Peyer's patch (tissue), 4 donors: ENCODE measurements around the gene STARD10. TPM values are rescaled to one million over a fixed set of nuclear protein-coding genes. Genes with fewer than 3 reads are reported as not detected.
A peak's percentile ranks its signal among the peaks of the same experiment; 100 is the strongest.
"Not testable (repeated sequence)": the region's sequence is repeated elsewhere in the genome, so short reads cannot be mapped to it uniquely, and the experiment has no call there.

ENCODE experiments used
- DNase-seq, 3 donors: peaks; one replicate each; pipeline ENCODE4 v3.0.0-alpha.2; 2017 to 2019
- H3K27ac ChIP-seq, 4 donors: fragments of 200-600 bp; sonication (generic); one replicate each; pipeline ENCODE4 v1.5.1; 2016 to 2019
- H3K27me3 ChIP-seq, 2 donors: fragments of 200-600 bp; sonication (generic); one replicate each; pipeline ENCODE4 v1.5.1; 2019
- H3K36me3 ChIP-seq, 3 donors: fragments of 200-600 bp; sonication (generic); one replicate each; pipeline ENCODE4 v1.5.1; 2016 to 2019
- H3K4me1 ChIP-seq, 4 donors: fragments of 200-600 bp; sonication (generic); one replicate each; pipeline ENCODE4 v1.5.1; 2016 to 2019
- H3K4me3 ChIP-seq, 4 donors: fragments of 200-600 bp; sonication (generic); 1 replicate in 3 of 4; 2 replicates in 1 of 4; pipeline ENCODE4 v1.5.1; 2016 to 2019; ENCODE audit warnings: mild to moderate bottlenecking in 1 of 4
- H3K9me3 ChIP-seq, 4 donors: fragments of 200-600 bp; sonication (generic); one replicate each; pipeline ENCODE4 v1.5.1; 2016 to 2019; ENCODE audit warnings: mild to moderate bottlenecking in 1 of 4
- POLR2A ChIP-seq, 2 donors: fragments of 450-650 bp; IDR thresholded peaks; one replicate each; pipeline ENCODE4 v1.5.1; 2017; ENCODE audit warnings: antibody characterized with exemption in 2 of 2, mild to moderate bottlenecking in 2 of 2, moderate library complexity in 2 of 2
- total RNA-seq, 4 donors: library from RNA; depleted of rRNA; stranded (reverse); fragments of >200 nt; gene quantifications; one replicate each; pipeline ENCODE4 v1.1.0, GENCODE V29; 2016
- TF ChIP-seq, protein P1 (sequence below), 6 experiments: fragments of 450-650 bp in 4 of 6; fragments of 200-600 bp in 2 of 6; sonication (generic) in 1 of 6; IDR thresholded peaks; one replicate each; pipeline ENCODE4 v1.5.1; 2017 to 2019; ENCODE audit warnings: antibody characterized with exemption in 6 of 6, mild to moderate bottlenecking in 3 of 6, moderate library complexity in 1 of 6

The STARD10 gene
- total RNA-seq, 4 donors from 2014 or later: 118 to 187 (median 168) TPM

GRCh38 chr11:72799441-72799840 is 5.6 kb upstream of the STARD10 start:
- no peaks in the 10 kb centered on the region for H3K9me3 ChIP-seq

GRCh38 chr11:72798361-72798760 is 4.5 kb upstream of the STARD10 start:
- TF ChIP-seq POLR2A (IDR thresholded peaks at IDR 0.05): no peak
- TF ChIP-seq, protein P1, sequence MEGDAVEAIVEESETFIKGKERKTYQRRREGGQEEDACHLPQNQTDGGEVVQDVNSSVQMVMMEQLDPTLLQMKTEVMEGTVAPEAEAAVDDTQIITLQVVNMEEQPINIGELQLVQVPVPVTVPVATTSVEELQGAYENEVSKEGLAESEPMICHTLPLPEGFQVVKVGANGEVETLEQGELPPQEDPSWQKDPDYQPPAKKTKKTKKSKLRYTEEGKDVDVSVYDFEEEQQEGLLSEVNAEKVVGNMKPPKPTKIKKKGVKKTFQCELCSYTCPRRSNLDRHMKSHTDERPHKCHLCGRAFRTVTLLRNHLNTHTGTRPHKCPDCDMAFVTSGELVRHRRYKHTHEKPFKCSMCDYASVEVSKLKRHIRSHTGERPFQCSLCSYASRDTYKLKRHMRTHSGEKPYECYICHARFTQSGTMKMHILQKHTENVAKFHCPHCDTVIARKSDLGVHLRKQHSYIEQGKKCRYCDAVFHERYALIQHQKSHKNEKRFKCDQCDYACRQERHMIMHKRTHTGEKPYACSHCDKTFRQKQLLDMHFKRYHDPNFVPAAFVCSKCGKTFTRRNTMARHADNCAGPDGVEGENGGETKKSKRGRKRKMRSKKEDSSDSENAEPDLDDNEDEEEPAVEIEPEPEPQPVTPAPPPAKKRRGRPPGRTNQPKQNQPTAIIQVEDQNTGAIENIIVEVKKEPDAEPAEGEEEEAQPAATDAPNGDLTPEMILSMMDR (IDR thresholded peaks at IDR 0.05): no peak
- H3K9me3 ChIP-seq: no peaks in the 10 kb centered on the region

More at GRCh38 chr11:72799441-72799840, 5.6 kb upstream of the STARD10 start:
- H3K36me3 ChIP-seq: no peaks in the 10 kb centered on the region
- H3K27ac ChIP-seq: no peak overlapping the region
- H3K27me3 ChIP-seq: no peaks in the 10 kb centered on the region
- no peak for DNase-seq
- peaks cover 0 to 2% (median 0%) of the 10 kb centered on the region in 4 donors for H3K4me1 ChIP-seq
- H3K4me3 ChIP-seq: no peak overlapping the region
- TF ChIP-seq, protein P1 (IDR thresholded peaks at IDR 0.05): no peak
- no peak for TF ChIP-seq POLR2A (IDR thresholded peaks at IDR 0.05)

DNA sequence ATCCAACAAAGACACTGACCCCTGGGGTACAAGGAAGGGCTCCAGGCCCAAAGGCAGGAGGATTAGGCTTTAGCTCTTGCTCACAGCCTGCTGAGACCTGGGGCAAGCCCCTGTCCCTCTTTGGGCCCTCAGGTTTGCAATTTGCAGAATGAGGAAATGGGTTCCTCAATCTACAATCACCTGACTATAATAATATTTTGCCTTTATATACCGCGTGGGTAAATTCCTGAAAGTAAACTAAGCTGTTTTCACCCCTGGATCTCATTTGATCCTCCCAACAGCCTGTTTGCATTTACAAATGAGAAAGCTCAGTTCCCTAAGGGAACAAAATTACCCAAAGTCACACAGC is 797 bp downstream of the STARD10 start:
- H3K36me3 ChIP-seq: no peaks in the 10 kb centered on the region

More at GRCh38 chr11:72798361-72798760, 4.5 kb upstream of the STARD10 start:
- no peak overlapping the region for H3K27ac ChIP-seq
- no peaks in the 10 kb centered on the region for H3K27me3 ChIP-seq
- peaks cover 0 to 7% (median under 1%) of the 10 kb centered on the region in 4 donors for H3K4me1 ChIP-seq
- no peaks in the 10 kb centered on the region for H3K36me3 ChIP-seq
- no peak for DNase-seq
- no peak overlapping the region for H3K4me3 ChIP-seq

DNA sequence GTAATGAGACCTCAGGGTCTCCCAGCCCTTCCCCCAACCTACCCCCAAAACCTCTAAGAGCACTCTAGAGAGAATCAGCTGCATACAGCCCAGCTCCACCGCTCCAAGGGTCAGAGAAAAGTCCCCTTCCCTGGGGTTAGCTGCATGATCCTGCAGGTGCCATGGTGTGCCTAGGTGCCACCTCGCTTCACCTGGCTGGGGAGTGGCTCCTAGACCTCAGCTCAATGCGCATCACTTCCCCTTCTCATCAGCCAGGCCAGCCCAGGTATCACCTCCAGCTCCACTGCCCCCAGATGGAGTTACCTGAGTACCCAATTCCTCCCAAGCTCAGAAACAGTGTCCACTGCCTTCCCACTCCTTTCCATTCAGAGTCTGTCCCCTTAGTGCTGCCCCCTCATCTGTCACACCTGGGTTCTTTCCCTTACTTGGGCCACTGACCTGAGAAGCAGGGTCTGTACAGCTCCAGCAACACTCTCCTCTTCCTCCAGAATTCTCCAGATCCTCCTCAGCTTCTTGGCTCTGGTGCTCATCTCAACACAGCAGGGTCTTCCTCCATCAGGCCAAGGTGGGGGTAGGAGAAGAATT is 1.3 kb downstream of the STARD10 start:
- H3K27ac ChIP-seq: peak overlapping the region in 2 of 4 donors; percentile 91 to 96
- TF ChIP-seq, protein P1 (IDR thresholded peaks at IDR 0.05): no peak
- TF ChIP-seq POLR2A (IDR thresholded peaks at IDR 0.05): no peak
- H3K36me3 ChIP-seq: no peaks in the 10 kb centered on the region
- peak in 1 of 3 donors; percentile 39 for DNase-seq
- no peaks in the 10 kb centered on the region for H3K9me3 ChIP-seq
- no peak overlapping the region for H3K4me3 ChIP-seq
- H3K27me3 ChIP-seq: no peaks in the 10 kb centered on the region
- H3K4me1 ChIP-seq: peaks cover 0 to 23% (median 15%) of the 10 kb centered on the region in 4 donors

More for the DNA sequence above, 797 bp downstream of the STARD10 start:
- H3K4me3 ChIP-seq: peak overlapping the region in 2 of 4 donors; percentile 57 to 66
- H3K4me1 ChIP-seq: peaks cover 0 to 18% (median 10%) of the 10 kb centered on the region in 4 donors
- H3K27me3 ChIP-seq: no peaks in the 10 kb centered on the region
- H3K27ac ChIP-seq: peak overlapping the region; percentile 77 to 96 (median 92)
- no peaks in the 10 kb centered on the region for H3K9me3 ChIP-seq
- no peak for DNase-seq
- TF ChIP-seq POLR2A (IDR thresholded peaks at IDR 0.05): no peak
- TF ChIP-seq, protein P1 (IDR thresholded peaks at IDR 0.05): no peak

DNA sequence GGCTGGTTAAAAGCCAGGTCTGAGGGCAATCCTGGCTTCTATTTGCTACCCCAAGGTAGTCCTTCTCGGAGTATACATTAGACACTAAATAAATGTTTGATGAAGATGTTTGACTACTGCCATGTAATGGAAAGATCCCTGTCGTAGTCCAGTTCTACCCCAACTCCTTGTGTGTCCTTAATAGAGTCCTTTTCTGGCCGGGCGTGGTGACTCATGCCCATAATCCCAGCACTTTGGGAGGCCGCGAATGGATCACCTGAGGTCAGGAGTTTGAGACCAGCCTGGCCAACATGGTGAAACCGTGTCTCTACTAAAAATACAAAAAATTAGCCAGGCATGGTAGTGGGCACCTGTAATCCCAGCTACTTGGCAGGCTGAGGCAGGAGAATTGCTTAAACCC is 2.6 kb downstream of the STARD10 start:
- not testable (repeated sequence) for H3K9me3 ChIP-seq, H3K36me3 ChIP-seq, H3K27me3 ChIP-seq, DNase-seq, H3K4me3 ChIP-seq, H3K27ac ChIP-seq
- H3K4me1 ChIP-seq: peaks cover 5 to 33% (median 22%) of the 10 kb centered on the region in 4 donors

- Histone ChIP-seq H3K4me3 (no peak overlapping the region), H3K9me3 (no peaks in the 10 kb centered on the region), H3K4me1 (peaks cover 5 to 42% (median 22%) of the 10 kb centered on the region in 4 donors), H3K27ac (peak overlapping the region in 1 of 4 donors; percentile 28), H3K27me3 (no peaks in the 10 kb centered on the region), H3K36me3 (no peaks in the 10 kb centered on the region)
- no peak for DNase-seq
- TF ChIP-seq, protein P1 (IDR thresholded peaks at IDR 0.05): no peak
- TF ChIP-seq POLR2A (IDR thresholded peaks at IDR 0.05): no peak
These were observed 4.2 kb downstream of the STARD10 start for GRCh38 chr11:72789493-72790131.
